ENCODE results near the gene PITX3. TPM values are rescaled to one million over a fixed set of nuclear protein-coding genes. Genes with fewer than 3 reads are reported as not detected.
"Not testable (repeated sequence)": the region's sequence is repeated elsewhere in the genome, so short reads cannot be mapped to it uniquely, and the experiment has no call there.

Gene PITX3
- polyA plus RNA-seq, 1 of the 3 experiments (the other 2 are of a cell fraction) = not detected

DNA sequence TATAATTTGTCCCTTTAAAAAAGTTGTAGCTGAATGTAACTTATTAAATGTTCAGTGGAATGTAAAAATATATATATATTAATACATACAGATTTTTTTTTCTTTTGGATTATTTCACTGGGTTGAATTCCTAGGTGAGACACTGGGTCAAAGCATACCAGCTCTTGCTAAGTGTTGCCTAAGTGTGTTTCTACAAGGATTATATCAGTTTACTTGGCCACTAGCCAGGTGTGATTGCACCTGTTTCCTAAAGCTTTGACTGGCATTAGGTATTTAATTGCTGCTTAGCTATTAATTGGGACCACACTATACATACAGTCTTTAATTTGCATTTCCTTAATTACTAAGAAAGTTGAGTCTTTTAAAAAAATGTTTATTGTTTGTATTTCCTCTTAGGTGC is 20.7 kb downstream of the PITX3 start (continued):
- no peak for TF ChIP-seq EP300 (IDR thresholded peaks at IDR 0.05; ENCODE audit: borderline replicate concordance in 1 of 2, low read depth in 1 of 2, low read length in 1 of 2)
- no peak for TF ChIP-seq NFIC (IDR thresholded peaks at IDR 0.05; ENCODE audit: borderline replicate concordance)

DNA sequence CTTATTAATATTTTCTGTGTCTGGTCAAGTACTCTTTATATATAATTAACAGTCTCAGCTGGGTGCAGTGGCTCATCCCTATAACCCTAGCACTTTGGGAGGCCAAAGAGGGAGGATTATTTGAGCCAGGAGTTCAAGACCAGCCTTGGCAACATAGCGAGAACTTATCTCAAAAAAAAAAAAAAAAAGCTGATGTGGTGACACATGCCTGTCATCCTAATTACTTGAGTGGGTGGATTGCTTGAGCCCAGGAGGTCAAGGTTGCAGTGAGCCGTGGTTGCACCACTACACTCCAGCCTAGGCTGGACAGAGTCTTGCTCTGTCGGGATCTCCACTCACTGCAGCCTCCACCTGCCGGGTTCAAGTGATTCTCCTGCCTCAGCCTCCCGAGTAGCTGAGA is 21.9 kb downstream of the PITX3 start:
- POLR2A ChIA-PET = no interaction called here
- H3K9ac ChIP-seq = no peak overlapping the region
- H3K79me2 ChIP-seq (ENCODE audit: insufficient read depth) = no peaks in the 10 kb centered on the region
- no peak overlapping the region for H2AFZ ChIP-seq (ENCODE audit: low read depth)
- no peaks in the 10 kb centered on the region for H4K20me1 ChIP-seq (ENCODE audit: insufficient read depth)
- TF ChIP-seq SMC3 (IDR thresholded peaks at IDR 0.05; ENCODE audit: low read depth, low read length) (no peak), RAD21 (IDR thresholded peaks at IDR 0.05; ENCODE audit: low read length) (no peak), RXRA (IDR thresholded peaks at IDR 0.05; ENCODE audit: borderline replicate concordance, low read depth) (no peak)
- H3K9me3 ChIP-seq = no peaks in the 10 kb centered on the region
- H3K4me2 ChIP-seq = no peak overlapping the region
- H3K36me3 ChIP-seq (replicated peaks in 1 of 2; ENCODE audit: control insufficient read depth in 1 of 2, insufficient read depth in 2 of 2, low read length in 1 of 2) = no peaks in the 10 kb centered on the region
- CTCF ChIA-PET = interaction anchor here (2.5 to 23.6 kb wide), 4 partner anchors 12 to 175 kb away, joined by 8 to 824 read pairs (median 32); partner anchors contain the start of gene NFKB2
- no peaks in the 10 kb centered on the region for H3F3A ChIP-seq (replicated peaks; ENCODE audit: insufficient read depth)
- no peak for DNase-seq
- H3K4me1 ChIP-seq (ENCODE audit: control insufficient read depth in 1 of 2, insufficient read depth in 2 of 2, low read depth in 1 of 2, low read length in 1 of 2) = no peaks in the 10 kb centered on the region
- no peak overlapping the region for H3K4me3 ChIP-seq (ENCODE audit: low read depth in 2 of 2, low read length in 1 of 2)
- WGBS (ENCODE audit: low lambda C conversion rate) = 61% methylated on average over 5 of the region's 5 CpGs
- H3K27ac ChIP-seq (ENCODE audit: low read depth in 2 of 2, low read length in 1 of 2) = no peak overlapping the region
- no peaks in the 10 kb centered on the region for H3K9me2 ChIP-seq
- no peaks in the 10 kb centered on the region for H3K27me3 ChIP-seq (ENCODE audit: insufficient read depth)

DNA sequence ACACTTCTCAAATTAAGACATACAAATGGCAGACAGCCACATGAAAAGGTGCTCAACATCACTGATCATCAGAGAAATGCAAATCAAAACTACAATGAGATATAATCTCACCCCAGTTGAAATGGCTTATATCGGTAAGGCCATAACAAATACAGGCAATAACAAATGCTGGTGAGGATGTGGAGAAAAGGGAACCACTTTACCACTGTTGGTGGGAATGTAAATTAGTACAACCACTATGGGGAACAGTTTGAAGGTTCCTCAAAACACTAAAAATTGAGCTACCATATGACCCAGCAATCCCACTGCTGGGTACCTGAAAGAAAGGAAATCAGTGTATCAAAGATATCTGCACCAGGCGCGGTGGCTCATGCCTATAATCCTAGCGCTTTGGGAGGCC is 27.7 kb downstream of the PITX3 start:
- DNase-seq; H3K9me3 ChIP-seq; H3K27ac ChIP-seq (ENCODE audit: low read depth in 2 of 2, low read length in 1 of 2); H3K36me3 ChIP-seq (replicated peaks in 1 of 2; ENCODE audit: control insufficient read depth in 1 of 2, insufficient read depth in 2 of 2, low read length in 1 of 2); H3K4me2 ChIP-seq; H3K9me2 ChIP-seq; H3K4me1 ChIP-seq (ENCODE audit: control insufficient read depth in 1 of 2, insufficient read depth in 2 of 2, low read depth in 1 of 2, low read length in 1 of 2); H3K79me2 ChIP-seq (ENCODE audit: insufficient read depth); H3F3A ChIP-seq (replicated peaks; ENCODE audit: insufficient read depth); H3K9ac ChIP-seq; H3K4me3 ChIP-seq (ENCODE audit: low read depth in 2 of 2, low read length in 1 of 2); POLR2A ChIA-PET; H4K20me1 ChIP-seq (ENCODE audit: insufficient read depth); H3K27me3 ChIP-seq (ENCODE audit: insufficient read depth); H2AFZ ChIP-seq (ENCODE audit: low read depth): not testable (repeated sequence)
- CTCF ChIA-PET = interaction anchor here (1.0 kb wide), 1 partner anchor 186 kb away, joined by 3 read pairs; no protein-coding TSS in a partner anchor
- 86% methylated on average over 4 of the region's 4 CpGs for WGBS (ENCODE audit: low lambda C conversion rate)

DNA sequence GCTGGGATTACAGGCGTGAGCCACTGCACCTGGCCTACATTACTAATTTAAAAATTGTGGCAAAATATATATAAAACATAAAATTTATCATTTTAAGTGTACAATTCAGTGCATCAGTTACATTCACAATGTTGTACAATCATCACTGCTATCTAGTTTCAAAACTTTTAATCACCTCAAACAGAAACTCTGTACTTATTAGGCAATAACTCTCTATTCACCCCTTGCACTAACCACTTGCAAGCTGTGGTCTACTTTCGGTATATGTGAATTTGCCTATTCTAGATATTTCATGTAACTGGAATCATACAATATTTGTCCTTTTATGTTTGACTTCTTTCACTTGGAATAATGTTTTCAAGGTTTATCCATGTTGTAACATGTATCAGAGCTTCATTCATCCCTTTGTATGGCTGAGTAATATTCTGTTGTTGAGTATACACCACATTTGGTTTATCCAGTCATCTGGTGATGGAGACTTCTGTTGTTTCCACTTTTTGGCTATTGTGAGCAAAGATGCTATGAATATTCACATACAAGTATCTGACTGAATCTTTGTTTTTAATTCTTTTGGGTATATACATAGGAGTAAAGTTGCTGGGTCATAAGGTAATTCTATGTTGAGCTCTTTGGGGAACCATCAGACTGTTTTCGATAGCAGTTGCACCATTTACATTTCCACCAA is 29.6 kb downstream of the PITX3 start:
- Histone ChIP-seq H4K20me1 (ENCODE audit: insufficient read depth) (peaks cover 6% of the 10 kb centered on the region; the same call in 1 of the 2 replicates), H3K4me2 (no peak overlapping the region), H3K9me2 (no peaks in the 10 kb centered on the region), H3K79me2 (ENCODE audit: insufficient read depth) (no peaks in the 10 kb centered on the region), H3K4me1 (ENCODE audit: control insufficient read depth in 1 of 2, insufficient read depth in 2 of 2, low read depth in 1 of 2, low read length in 1 of 2) (peaks cover 9 to 14% of the 10 kb centered on the region in 2 experiments; a peak in 3 of 4 replicates), H3F3A (replicated peaks; ENCODE audit: insufficient read depth) (peaks cover 11% of the 10 kb centered on the region), H3K4me3 (ENCODE audit: low read depth in 2 of 2, low read length in 1 of 2) (no peak overlapping the region), H3K9ac (no peak overlapping the region), H3K36me3 (replicated peaks in 1 of 2; ENCODE audit: control insufficient read depth in 1 of 2, insufficient read depth in 2 of 2, low read length in 1 of 2) (no peaks in the 10 kb centered on the region), H3K27me3 (ENCODE audit: insufficient read depth) (no peaks in the 10 kb centered on the region), H3K9me3 (no peaks in the 10 kb centered on the region), H2AFZ (ENCODE audit: low read depth) (no peak overlapping the region), H3K27ac (ENCODE audit: low read depth in 2 of 2, low read length in 1 of 2) (no peak overlapping the region)
- CTCF ChIA-PET = interaction anchor here (0.8 to 5.1 kb wide), 3 partner anchors 15 to 42 kb away, joined by 3 to 28 read pairs (median 23); no protein-coding TSS in a partner anchor
- no peak for DNase-seq
- 66% methylated on average over 3 of the region's 3 CpGs for WGBS (ENCODE audit: low lambda C conversion rate)
- POLR2A ChIA-PET = no interaction called here
- TF ChIP-seq RCOR1 (IDR thresholded peaks at IDR 0.05; ENCODE audit: low read length) (no peak), FOXJ3 (CRISPR knock-in tag; IDR thresholded peaks at IDR 0.05) (no peak), TAF1 (IDR thresholded peaks at IDR 0.05; ENCODE audit: borderline replicate concordance, low read depth, low read length) (no peak), GATA2 (CRISPR knock-in tag; IDR thresholded peaks at IDR 0.05) (no peak)
- TF ChIP-seq, protein P1, sequence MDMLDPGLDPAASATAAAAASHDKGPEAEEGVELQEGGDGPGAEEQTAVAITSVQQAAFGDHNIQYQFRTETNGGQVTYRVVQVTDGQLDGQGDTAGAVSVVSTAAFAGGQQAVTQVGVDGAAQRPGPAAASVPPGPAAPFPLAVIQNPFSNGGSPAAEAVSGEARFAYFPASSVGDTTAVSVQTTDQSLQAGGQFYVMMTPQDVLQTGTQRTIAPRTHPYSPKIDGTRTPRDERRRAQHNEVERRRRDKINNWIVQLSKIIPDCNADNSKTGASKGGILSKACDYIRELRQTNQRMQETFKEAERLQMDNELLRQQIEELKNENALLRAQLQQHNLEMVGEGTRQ (IDR thresholded peaks at IDR 0.05; ENCODE audit: borderline replicate concordance, low read depth, low read length) = no peak
- TF ChIP-seq, protein P2, sequence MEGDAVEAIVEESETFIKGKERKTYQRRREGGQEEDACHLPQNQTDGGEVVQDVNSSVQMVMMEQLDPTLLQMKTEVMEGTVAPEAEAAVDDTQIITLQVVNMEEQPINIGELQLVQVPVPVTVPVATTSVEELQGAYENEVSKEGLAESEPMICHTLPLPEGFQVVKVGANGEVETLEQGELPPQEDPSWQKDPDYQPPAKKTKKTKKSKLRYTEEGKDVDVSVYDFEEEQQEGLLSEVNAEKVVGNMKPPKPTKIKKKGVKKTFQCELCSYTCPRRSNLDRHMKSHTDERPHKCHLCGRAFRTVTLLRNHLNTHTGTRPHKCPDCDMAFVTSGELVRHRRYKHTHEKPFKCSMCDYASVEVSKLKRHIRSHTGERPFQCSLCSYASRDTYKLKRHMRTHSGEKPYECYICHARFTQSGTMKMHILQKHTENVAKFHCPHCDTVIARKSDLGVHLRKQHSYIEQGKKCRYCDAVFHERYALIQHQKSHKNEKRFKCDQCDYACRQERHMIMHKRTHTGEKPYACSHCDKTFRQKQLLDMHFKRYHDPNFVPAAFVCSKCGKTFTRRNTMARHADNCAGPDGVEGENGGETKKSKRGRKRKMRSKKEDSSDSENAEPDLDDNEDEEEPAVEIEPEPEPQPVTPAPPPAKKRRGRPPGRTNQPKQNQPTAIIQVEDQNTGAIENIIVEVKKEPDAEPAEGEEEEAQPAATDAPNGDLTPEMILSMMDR (IDR thresholded peaks at IDR 0.05) = no peak
- TF ChIP-seq, protein P3, sequence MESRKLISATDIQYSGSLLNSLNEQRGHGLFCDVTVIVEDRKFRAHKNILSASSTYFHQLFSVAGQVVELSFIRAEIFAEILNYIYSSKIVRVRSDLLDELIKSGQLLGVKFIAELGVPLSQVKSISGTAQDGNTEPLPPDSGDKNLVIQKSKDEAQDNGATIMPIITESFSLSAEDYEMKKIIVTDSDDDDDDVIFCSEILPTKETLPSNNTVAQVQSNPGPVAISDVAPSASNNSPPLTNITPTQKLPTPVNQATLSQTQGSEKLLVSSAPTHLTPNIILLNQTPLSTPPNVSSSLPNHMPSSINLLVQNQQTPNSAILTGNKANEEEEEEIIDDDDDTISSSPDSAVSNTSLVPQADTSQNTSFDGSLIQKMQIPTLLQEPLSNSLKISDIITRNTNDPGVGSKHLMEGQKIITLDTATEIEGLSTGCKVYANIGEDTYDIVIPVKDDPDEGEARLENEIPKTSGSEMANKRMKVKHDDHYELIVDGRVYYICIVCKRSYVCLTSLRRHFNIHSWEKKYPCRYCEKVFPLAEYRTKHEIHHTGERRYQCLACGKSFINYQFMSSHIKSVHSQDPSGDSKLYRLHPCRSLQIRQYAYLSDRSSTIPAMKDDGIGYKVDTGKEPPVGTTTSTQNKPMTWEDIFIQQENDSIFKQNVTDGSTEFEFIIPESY (IDR thresholded peaks at IDR 0.05; ENCODE audit: borderline replicate concordance, low read depth) = no peak
- TF ChIP-seq, protein P4, sequence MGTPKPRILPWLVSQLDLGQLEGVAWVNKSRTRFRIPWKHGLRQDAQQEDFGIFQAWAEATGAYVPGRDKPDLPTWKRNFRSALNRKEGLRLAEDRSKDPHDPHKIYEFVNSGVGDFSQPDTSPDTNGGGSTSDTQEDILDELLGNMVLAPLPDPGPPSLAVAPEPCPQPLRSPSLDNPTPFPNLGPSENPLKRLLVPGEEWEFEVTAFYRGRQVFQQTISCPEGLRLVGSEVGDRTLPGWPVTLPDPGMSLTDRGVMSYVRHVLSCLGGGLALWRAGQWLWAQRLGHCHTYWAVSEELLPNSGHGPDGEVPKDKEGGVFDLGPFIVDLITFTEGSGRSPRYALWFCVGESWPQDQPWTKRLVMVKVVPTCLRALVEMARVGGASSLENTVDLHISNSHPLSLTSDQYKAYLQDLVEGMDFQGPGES (IDR thresholded peaks at IDR 0.05; ENCODE audit: low read depth, low read length) = no peak

Measured in SK-N-SH (cell line).